Liver (tissue), 3 donors: ENCODE data around the gene SLC6A11.

ENCODE experiments used
- HNF4A ChIP-seq, 2 donors: conservative IDR thresholded peaks; 2 replicates each; pipeline ENCODE4 v1.6.1; 2016; ENCODE audit warnings: antibody characterized with exemption in 2 of 2, mild to moderate bottlenecking in 2 of 2
- JUND ChIP-seq, 2 donors: IDR thresholded peaks; 2 replicates each; pipeline ENCODE4 v1.6.1; 2016; ENCODE audit warnings: antibody characterized with exemption in 2 of 2
- NR2F2 ChIP-seq: IDR thresholded peaks from 2 replicates; pipeline ENCODE4 v1.6.1; 2016; ENCODE audit warnings: antibody characterized with exemption
- RAD21 ChIP-seq, 2 donors: IDR thresholded peaks; 2 replicates each; pipeline ENCODE4 v1.6.1; 2016; ENCODE audit warnings: antibody characterized with exemption in 2 of 2, mild to moderate bottlenecking in 2 of 2
- RXRA ChIP-seq, 2 donors: IDR thresholded peaks; 2 replicates each; pipeline ENCODE4 v1.6.1; 2017 to 2018; ENCODE audit warnings: antibody characterized with exemption in 2 of 2, mild to moderate bottlenecking in 1 of 2
- SP1 ChIP-seq: IDR thresholded peaks from 2 replicates; pipeline ENCODE4 v1.6.1; 2018; ENCODE audit warnings: antibody characterized with exemption, mild to moderate bottlenecking
- TAF1 ChIP-seq: conservative IDR thresholded peaks from 2 replicates; pipeline ENCODE4 v1.6.1; 2016; ENCODE audit warnings: antibody characterized with exemption, mild to moderate bottlenecking
- YY1 ChIP-seq: IDR thresholded peaks from 2 replicates; pipeline ENCODE4 v1.6.1; 2016; ENCODE audit warnings: antibody characterized with exemption, mild to moderate bottlenecking
- TF ChIP-seq, protein P1 (sequence below): IDR thresholded peaks from 2 replicates; pipeline ENCODE4 v1.6.1; 2016; ENCODE audit warnings: antibody characterized with exemption, mild to moderate bottlenecking
- TF ChIP-seq, protein P2 (sequence below): fragments of 150-350 bp; IDR thresholded peaks from 2 replicates; pipeline ENCODE4 v1.5.1; 2017; ENCODE audit warnings: improper control_type of control experiment, low read depth, low read length; ENCODE audit not compliant: missing input control
- TF ChIP-seq, protein P3 (sequence below): IDR thresholded peaks from 2 replicates; pipeline ENCODE4 v1.6.1; 2016; ENCODE audit warnings: antibody characterized with exemption
- donor health status: healthy.
- donor health status: healthy.

DNA sequence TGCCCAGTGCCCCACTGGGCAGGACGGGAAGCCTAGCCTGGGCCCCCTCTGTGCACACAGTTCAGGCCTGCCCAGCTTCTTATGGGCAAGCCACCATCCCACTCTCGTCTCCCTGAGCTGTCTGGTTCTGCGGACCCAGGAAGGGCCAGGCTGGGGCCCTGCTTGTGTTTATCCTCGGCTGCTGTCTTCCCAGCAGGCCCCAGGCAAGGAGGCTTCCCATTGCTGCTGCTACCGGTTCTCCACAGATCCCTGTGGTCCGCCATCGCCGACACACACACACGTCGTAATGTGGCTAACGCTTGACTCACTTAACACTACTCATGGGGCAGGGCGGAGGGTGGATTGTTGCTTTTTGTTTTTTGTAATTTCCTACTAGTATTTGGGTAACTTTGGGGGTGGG, 124.1 kb downstream of the SLC6A11 start:
- TF ChIP-seq, protein P1, sequence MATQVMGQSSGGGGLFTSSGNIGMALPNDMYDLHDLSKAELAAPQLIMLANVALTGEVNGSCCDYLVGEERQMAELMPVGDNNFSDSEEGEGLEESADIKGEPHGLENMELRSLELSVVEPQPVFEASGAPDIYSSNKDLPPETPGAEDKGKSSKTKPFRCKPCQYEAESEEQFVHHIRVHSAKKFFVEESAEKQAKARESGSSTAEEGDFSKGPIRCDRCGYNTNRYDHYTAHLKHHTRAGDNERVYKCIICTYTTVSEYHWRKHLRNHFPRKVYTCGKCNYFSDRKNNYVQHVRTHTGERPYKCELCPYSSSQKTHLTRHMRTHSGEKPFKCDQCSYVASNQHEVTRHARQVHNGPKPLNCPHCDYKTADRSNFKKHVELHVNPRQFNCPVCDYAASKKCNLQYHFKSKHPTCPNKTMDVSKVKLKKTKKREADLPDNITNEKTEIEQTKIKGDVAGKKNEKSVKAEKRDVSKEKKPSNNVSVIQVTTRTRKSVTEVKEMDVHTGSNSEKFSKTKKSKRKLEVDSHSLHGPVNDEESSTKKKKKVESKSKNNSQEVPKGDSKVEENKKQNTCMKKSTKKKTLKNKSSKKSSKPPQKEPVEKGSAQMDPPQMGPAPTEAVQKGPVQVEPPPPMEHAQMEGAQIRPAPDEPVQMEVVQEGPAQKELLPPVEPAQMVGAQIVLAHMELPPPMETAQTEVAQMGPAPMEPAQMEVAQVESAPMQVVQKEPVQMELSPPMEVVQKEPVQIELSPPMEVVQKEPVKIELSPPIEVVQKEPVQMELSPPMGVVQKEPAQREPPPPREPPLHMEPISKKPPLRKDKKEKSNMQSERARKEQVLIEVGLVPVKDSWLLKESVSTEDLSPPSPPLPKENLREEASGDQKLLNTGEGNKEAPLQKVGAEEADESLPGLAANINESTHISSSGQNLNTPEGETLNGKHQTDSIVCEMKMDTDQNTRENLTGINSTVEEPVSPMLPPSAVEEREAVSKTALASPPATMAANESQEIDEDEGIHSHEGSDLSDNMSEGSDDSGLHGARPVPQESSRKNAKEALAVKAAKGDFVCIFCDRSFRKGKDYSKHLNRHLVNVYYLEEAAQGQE = no peak
- TF ChIP-seq, protein P2, sequence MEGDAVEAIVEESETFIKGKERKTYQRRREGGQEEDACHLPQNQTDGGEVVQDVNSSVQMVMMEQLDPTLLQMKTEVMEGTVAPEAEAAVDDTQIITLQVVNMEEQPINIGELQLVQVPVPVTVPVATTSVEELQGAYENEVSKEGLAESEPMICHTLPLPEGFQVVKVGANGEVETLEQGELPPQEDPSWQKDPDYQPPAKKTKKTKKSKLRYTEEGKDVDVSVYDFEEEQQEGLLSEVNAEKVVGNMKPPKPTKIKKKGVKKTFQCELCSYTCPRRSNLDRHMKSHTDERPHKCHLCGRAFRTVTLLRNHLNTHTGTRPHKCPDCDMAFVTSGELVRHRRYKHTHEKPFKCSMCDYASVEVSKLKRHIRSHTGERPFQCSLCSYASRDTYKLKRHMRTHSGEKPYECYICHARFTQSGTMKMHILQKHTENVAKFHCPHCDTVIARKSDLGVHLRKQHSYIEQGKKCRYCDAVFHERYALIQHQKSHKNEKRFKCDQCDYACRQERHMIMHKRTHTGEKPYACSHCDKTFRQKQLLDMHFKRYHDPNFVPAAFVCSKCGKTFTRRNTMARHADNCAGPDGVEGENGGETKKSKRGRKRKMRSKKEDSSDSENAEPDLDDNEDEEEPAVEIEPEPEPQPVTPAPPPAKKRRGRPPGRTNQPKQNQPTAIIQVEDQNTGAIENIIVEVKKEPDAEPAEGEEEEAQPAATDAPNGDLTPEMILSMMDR = no peak
- TF ChIP-seq JUND (IDR thresholded peaks at IDR 0.05) = no peak
- TF ChIP-seq, protein P3, sequence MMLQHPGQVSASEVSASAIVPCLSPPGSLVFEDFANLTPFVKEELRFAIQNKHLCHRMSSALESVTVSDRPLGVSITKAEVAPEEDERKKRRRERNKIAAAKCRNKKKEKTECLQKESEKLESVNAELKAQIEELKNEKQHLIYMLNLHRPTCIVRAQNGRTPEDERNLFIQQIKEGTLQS = no peak
- TF ChIP-seq SP1 = no peak
- TF ChIP-seq HNF4A (conservative IDR thresholded peaks at IDR 0.05) = no peak
- TF ChIP-seq TAF1 = no peak
- no peak for TF ChIP-seq NR2F2
- no peak for TF ChIP-seq RAD21 (IDR thresholded peaks at IDR 0.05)
- TF ChIP-seq RXRA (IDR thresholded peaks at IDR 0.05) = no peak
- no peak for TF ChIP-seq YY1
